Thoracic aorta (tissue), 2 donors: ENCODE data around the gene IER5. TPM values are rescaled to one million over a fixed set of nuclear protein-coding genes. Genes with fewer than 3 reads are reported as not detected.

ENCODE experiments used
- ATAC-seq: fragments of 150-250 bp; one replicate; pipeline ENCODE4 v1.8.0; 2017; ENCODE audit warnings: low read depth; ENCODE audit not compliant: insufficient number of reproducible peaks, low FRiP score
- DNase-seq: peaks from one replicate; pipeline ENCODE4 v3.0.0-alpha.2; 2020; ENCODE audit warnings: low spot score
- H3K27ac ChIP-seq, 2 donors: fragments of 200-600 bp; sonication (generic); 1 replicate in 1 of 2; 2 replicates in 1 of 2; pipeline ENCODE4 v1.5.1; 2016; ENCODE audit warnings: mild to moderate bottlenecking in 2 of 2, moderate library complexity in 2 of 2
- H3K27me3 ChIP-seq: fragments of 200-600 bp; sonication (generic); replicated peaks from 2 replicates; pipeline ENCODE4 v1.6.0; 2016; ENCODE audit warnings: mild to moderate bottlenecking; ENCODE audit not compliant: insufficient read depth
- H3K36me3 ChIP-seq: fragments of 200-600 bp; sonication (generic); one replicate; pipeline ENCODE4 v1.5.1; 2016
- H3K4me1 ChIP-seq, 2 donors: fragments of 200-600 bp; sonication (generic); 1 replicate in 1 of 2; 2 replicates in 1 of 2; pipeline versions ENCODE4 v1.5.1 to v1.6.0; 2016; ENCODE audit warnings: low read depth in 2 of 2, mild to moderate bottlenecking in 1 of 2; ENCODE audit not compliant: control insufficient read depth in 1 of 2
- H3K4me3 ChIP-seq: fragments of 200-600 bp; sonication (generic); 2 replicates; pipeline ENCODE4 v1.5.1; 2016; ENCODE audit warnings: mild to moderate bottlenecking
- H3K9me3 ChIP-seq: fragments of 200-600 bp; sonication (generic); 2 replicates; pipeline ENCODE4 v1.5.1; 2016
- CTCF ChIP-seq: fragments of 200-600 bp; sonication (generic); IDR thresholded peaks from one replicate; pipeline ENCODE4 v1.5.1; 2019; ENCODE audit warnings: antibody characterized with exemption
- total RNA-seq, 2 donors: library from RNA; depleted of rRNA; stranded (reverse); fragments of >200 nt; gene quantifications; one replicate each; pipeline versions ENCODE4 v1.1.0 to v1.2.3, GENCODE V29; 2016

Gene IER5
- total RNA-seq, 2 donors from 2014 or later: 20.2 to 55.8 TPM

DNA sequence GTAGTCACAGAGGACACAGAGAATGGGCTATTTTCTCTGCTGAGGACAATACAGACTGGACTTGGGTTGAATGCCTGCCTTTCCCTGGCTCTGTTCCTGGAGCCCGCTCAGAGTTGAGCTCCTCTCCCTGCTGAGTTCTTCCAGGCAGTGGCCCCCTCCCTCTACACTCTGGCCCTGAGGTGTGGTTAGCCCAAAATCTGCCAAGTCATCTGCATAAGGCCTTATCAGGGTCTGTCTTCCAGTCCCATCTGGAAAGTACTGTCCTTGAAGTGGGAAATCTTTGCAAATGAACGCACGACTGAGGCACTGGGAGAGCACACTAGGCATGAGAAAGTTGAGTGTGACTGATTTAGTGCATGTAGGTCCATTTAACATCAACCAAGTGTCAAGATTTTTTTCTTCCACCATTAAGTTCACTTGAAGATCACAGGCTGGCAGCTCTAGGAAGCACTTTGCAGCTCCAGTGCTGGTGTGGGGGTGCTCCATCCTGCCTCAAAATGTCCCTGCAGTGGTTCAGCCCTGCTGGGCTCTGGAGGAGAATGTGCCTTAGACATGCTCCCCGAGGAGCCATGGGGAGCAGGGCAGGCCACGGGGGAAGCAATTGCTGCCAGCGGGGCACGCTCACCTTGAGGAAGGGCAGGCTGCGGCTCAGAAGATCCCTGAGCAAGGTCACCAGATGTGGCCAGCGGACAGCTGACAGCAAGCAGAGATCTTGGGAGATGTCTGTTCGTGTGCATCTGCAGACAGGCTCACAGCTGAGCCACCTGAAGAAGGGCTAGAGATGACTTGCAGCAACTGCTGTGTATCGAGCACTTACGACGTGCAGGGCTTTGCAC, 41.5 kb downstream of the IER5 start:
- no peak for TF ChIP-seq CTCF
- no peaks in the 10 kb centered on the region for H3K9me3 ChIP-seq
- H3K4me3 ChIP-seq: no peak overlapping the region
- H3K36me3 ChIP-seq: no peaks in the 10 kb centered on the region
- ATAC-seq: no peak
- H3K27ac ChIP-seq: no peak overlapping the region
- no peaks in the 10 kb centered on the region for H3K27me3 ChIP-seq
- DNase-seq: no peak
- peaks cover 16 to 41% of the 10 kb centered on the region in 2 donors for H3K4me1 ChIP-seq

DNA sequence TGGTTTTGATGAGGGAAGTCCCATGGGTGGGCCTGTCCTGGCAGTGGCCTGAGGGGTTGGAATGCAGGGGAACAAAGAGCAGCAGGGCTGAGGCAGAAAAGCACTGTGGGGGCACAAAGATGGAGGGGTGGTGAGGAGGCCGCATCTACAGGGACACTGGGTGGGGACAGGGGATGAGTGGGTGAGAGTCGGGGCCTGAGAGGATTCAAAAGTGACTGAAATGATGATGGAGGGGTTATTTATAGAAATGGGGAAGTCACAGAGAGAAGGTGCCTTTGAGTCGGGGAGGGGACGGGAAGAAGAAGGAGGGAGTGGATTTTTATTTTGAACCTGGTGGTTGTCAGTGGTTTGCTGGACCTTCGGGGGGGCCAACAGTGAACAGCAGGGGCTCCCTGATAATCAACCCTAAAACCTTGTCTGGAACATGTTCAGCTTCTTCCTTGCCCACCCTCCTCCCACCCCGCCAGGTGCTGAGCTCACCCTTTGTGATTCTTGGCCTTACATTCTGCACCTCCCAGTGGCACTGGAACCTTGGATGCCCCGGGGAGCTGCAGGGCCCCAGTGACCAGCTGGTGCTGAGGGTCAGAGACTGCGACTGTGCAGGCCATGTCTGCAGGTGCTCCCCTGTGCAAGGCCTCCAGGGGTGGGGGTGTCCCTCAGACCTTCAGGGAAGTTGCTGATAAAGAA, 42.9 kb downstream of the IER5 start:
- no peaks in the 10 kb centered on the region for H3K27me3 ChIP-seq
- DNase-seq (no peak), ATAC-seq (no peak)
- no peak for TF ChIP-seq CTCF
- peaks cover 31 to 55% of the 10 kb centered on the region in 2 donors for H3K4me1 ChIP-seq
- no peak overlapping the region for H3K4me3 ChIP-seq
- no peaks in the 10 kb centered on the region for H3K36me3 ChIP-seq
- no peak overlapping the region for H3K27ac ChIP-seq
- H3K9me3 ChIP-seq: no peaks in the 10 kb centered on the region

DNA sequence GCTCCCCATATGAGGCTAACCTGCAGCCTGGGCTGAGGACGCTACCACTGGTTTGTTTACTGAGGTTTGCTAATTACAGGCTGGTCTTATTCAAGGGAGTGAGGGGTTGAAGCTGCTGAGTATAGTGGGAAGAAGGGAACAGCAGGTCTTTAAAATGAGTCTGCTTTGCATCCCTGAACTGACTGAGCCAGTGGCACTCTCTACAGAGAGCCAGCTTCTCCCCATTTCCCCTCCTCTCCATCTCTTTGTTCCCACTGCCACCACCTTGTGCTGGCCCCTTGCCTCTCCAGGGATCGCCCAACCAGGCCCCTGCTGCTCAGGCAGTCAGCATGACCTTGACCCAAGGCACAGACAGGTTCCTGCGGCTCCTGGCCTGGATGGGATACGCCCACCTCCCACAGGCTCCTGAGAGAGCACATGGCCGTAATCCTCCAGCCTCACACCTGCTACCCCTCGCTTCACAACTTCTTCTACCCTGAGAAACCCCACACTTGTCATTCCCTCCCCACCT, 45.0 kb downstream of the IER5 start:
- peaks cover 30 to 47% of the 10 kb centered on the region in 2 donors for H3K4me1 ChIP-seq
- DNase-seq (no peak), ATAC-seq (no peak)
- H3K4me3 ChIP-seq: no peak overlapping the region
- no peak overlapping the region for H3K27ac ChIP-seq
- no peaks in the 10 kb centered on the region for H3K9me3 ChIP-seq
- no peaks in the 10 kb centered on the region for H3K27me3 ChIP-seq
- no peak for TF ChIP-seq CTCF
- no peaks in the 10 kb centered on the region for H3K36me3 ChIP-seq

DNA sequence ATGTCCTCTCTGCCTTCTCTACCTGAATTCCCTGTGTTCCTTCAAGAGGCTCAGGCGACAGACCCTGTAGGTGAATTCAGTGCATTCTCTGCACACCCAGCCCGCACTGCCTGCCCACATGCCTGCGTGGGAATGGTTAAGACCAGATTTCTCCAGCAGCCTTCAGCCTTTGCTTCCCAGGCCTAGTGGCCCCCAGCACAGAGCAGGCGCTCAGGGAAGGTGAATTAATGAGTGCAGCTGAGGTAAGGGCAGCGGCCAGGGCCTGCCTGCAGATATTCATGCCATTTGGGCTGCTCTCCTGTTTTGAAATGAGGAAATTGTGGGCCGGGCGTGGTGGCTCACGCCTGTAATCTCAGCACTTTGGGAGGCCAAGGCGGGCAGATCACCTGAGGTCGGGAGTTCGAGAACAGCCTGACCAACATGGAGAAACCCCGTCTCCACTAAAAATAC, 45.5 kb downstream of the IER5 start:
- Histone ChIP-seq H3K9me3 (no peaks in the 10 kb centered on the region), H3K4me1 (peaks cover 25 to 42% of the 10 kb centered on the region in 2 donors), H3K36me3 (no peaks in the 10 kb centered on the region), H3K27me3 (no peaks in the 10 kb centered on the region), H3K4me3 (no peak overlapping the region), H3K27ac (peak overlapping the region in 1 of 2 donors; percentile 81)
- TF ChIP-seq CTCF: no peak
- DNase-seq (no peak), ATAC-seq (no peak)
